GM18517 (cell line): ENCODE results near the gene ACKR3.

Source experiments
- ATAC-seq: cut with Tn5 transposase; IDR thresholded peaks from one replicate; pipeline ENCODE4 v1.9.1; 2021; ENCODE audit warnings: mild to moderate bottlenecking, moderate library complexity; ENCODE audit not compliant: unreplicated experiment

Gene ACKR3

DNA sequence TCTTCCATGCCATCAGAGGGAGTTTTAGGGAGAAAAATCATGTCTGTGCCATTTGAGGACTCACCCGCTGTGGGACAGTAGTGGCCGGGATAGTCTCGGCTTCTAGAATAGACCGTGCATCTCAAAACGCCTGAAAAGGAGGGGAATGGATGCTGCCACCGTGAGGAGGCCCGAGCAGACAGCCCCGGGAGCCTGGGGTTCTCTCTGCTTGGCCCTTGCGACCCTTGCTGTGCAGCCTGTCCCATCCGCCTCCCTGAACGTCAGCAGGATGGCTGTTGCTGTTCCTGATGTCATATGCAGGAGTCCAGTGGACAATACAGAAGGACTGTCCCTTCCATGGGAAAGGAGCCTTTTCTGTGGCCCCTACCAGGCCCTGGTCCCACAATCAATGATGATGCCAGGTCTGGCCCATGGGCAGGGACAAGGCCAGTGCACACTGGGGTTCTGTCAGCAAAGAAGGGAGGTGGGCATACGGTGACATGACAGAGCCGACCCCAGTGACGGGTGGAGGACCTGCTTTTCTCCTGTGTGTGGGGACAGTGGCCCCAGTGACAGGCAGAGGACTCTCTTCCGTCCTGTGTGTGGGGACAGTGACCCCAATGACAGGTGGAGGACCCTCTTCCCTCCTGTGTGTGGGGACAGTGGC is 58.8 kb downstream of the ACKR3 start:
- ATAC-seq: no peak

DNA sequence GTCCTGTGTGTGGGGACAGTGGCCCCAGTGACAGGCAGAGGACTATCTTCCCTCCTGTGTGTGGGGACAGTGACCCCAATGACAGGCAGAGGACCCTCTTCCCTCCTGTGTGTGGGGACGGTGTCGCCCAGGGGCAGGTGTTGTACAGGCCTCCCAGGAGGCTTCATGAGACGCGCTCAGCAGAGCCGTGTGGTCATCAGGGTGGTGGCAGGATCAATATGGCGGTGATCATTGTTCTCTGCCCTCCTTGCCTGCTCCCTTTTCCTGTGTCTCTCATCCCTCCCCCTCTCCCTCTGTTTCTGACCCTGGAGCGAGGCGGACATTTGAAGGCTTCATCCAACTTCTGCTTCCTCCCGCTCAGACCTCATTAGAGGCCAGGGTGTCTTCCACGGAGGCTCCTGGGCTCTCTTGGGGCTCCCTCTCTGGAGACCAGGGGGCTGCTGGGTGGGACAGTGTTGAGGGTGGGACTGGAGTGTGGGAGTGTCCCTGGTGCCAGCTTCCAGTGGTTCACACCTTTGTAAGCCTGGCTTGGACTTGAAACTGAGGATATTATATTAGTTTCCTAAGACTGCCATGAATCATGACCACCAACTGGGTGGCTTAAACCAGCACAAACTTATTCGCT is 59.5 kb downstream of the ACKR3 start:
- ATAC-seq: no peak

DNA sequence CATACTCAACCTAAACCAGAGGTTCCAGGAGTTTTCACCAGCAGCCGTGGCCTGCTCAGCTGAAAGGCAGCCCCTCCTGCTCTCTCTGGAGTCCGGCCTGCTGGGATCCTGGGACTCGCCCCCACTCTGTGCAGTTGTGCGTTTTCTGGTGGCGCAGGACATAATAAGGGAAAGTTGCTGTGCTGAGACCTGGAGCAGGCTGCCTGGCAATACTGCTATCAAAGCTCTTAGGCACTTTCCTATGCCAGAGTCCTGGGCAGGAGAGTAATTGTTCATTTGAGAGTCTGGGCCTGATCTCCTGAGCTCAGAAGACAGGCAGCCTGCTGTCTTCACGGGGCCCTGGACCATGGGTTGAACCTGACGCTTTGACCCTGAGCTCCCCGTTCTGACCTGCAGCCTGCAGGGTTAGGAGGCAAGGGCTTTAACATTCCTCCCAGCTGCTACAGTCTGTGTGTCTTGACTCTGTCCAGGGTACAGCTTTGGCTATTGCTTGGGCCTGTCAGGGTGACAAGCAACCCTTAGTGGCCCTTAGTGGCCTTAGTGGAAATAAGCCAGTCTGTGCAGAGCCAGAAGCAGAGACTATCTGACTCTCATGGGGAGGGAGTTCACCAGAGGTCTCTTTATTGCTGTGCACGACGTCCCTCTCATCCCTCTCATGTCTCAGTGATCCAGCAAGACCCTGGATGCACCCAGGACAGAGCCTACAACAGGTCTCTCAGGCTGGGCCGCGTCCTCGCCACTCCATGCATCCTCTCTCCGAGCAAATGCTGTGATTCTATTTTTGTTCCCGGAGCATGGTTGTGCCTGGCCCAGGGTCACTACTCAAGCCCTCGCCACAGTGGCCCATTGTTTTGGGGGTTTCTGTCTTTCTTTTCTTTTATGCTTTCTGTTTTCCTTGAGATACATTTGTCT is 60.6 kb downstream of the ACKR3 start:
- ATAC-seq: no peak

DNA sequence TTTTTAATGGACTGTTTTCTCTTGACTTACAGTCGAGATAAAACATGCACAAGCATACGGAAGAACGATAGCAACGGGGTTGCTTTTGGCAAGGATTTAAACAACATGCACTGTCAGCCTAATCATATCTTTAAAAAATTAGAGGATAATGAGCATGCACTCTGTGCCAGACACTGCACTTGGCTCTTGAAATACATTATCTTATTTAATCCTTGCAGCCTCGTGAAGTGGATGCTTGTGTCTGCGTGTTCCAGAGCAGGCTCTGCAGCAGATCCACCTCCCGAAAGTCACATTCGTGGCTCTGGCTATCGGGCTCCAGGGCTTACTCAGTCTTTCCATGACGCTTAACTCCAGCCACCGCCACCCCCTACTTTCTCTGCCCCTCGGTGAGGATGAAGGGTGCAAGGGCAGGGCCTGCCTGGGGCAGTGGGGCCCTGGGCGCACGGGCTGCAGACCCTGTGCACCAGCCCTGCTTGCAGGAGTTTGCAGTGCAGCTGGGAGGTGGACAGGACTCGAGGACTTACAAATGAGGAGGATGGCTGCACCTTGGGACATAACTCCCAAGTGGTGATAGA is 61.7 kb downstream of the ACKR3 start:
- no peak for ATAC-seq

DNA sequence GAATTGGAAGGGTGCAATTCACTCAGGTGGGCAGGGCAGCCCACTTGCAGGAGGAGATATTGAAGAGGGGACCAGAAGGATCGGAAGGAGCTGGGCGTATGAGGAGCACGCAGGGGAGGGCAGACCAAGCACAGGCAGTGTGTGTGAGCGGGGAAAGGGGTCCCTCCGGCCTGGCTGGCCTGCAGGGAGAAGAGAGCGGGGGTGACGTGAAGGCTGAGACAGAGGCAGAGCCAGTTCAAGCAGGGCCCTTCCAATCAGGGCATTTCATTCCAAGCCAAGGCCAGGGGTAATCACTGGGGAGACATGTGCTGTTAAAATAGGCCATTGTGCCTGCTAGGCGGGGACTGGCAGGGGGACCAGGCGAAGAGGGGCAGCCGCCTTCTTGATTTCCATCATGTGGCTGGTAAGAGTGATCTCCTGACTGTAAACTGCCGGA is 62.2 kb downstream of the ACKR3 start:
- no peak for ATAC-seq
